Hematopoietic multipotent progenitor cell treated with erythropoietin and hydrocortisone succinate and interleukin-3 and kit ligand, for 4 days (in vitro differentiated cells): ENCODE measurements around the gene REN.

Source experiments
- DNase-seq: peaks from one replicate; pipeline ENCODE4 v3.0.0-alpha.2; 2015

The REN gene

DNA sequence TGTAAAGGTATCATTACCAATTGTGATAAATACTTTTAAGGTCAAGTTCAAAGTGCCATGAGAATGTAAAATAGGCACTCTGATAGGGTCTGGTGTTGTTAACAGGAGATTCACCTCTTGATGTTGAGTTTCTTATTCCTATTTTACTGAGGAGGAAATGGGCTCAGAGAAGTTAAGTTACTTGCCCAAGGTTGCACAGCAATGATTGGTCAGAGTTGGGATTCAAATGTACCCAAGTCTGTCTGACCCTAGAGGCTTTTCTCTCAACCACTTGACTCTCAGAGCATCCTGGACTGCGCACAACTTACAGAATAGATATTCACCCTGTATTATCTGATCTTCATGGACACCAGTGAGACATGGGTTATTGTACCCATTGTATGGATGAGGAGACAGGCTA, 59.3 kb downstream of the REN start:
- DNase-seq = no peak

DNA sequence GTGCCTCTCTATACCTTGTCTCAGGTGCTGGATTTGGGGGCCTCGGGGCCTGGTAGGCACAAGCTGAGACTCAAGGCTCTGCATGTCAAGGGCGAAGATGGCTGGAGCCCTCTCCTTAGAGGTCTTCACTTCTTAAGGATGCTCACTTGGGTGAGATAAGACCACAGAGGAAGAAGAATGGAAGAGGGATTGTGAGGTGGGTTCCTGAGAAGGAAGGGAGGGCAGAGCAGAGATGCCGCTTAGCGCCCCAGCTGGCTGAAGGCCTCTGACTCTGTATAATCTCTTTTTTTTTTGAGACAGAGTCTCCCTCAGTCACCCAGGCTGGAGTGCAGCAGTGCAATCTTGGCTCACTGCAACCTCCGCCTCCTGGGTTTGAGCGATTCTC, 61.0 kb downstream of the REN start:
- DNase-seq = peak; percentile 45
